GM21576 (cell line): ENCODE data around the gene ZNF622.

Experiments
- ATAC-seq: cut with Tn5 transposase; IDR thresholded peaks from one replicate; pipeline ENCODE4 v1.9.1; 2021; ENCODE audit warnings: mild to moderate bottlenecking, moderate library complexity; ENCODE audit not compliant: unreplicated experiment

Gene ZNF622, protein sequence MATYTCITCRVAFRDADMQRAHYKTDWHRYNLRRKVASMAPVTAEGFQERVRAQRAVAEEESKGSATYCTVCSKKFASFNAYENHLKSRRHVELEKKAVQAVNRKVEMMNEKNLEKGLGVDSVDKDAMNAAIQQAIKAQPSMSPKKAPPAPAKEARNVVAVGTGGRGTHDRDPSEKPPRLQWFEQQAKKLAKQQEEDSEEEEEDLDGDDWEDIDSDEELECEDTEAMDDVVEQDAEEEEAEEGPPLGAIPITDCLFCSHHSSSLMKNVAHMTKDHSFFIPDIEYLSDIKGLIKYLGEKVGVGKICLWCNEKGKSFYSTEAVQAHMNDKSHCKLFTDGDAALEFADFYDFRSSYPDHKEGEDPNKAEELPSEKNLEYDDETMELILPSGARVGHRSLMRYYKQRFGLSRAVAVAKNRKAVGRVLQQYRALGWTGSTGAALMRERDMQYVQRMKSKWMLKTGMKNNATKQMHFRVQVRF

DNA sequence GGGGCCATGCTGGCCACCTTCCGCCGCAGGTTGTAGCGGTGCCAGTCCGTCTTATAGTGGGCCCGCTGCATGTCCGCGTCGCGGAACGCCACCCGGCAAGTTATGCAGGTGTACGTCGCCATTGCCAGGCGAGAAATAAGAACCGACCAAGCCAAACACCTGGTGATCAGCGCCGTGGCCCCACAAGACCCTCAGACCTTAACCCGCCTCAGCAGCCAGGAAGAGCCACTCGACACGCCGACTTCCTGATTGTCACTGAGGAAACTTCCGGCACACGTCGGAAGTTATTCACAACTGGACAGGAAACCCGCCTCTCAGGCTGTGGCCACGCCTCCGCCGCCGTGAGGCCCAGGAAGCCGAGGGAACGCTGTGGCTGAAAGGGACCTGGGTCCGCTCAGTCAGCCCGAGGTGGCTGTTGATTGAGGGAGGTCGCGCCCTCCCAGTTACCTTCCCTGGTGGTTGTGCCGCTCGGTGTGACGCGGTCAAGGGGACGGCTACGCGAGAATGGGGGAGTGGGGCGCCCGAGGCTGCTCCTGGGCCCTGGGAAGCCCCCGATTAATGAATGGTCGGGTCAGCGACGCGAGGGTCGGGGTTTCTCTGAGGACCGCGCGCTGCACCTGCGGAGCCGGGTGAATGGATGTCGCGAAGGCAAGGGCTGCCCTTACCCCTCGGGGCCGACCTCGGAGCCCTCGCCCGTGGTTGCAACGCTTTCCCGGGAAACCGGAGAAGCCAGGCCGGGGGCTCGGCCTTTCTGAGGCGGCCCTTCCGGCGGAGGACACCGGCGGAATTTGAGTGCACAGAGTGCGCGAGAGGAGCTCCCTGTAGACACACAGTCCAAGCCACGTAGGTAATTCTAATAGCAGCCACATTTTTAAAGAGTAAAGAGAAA lies at the start of gene ZNF622:
Gene ZNF622 (minus strand): TSS at position 257 of the 889 bp plus-strand sequence. CDS start 135 bp downstream, at position 122.
- peak; percentile 83 for ATAC-seq

DNA sequence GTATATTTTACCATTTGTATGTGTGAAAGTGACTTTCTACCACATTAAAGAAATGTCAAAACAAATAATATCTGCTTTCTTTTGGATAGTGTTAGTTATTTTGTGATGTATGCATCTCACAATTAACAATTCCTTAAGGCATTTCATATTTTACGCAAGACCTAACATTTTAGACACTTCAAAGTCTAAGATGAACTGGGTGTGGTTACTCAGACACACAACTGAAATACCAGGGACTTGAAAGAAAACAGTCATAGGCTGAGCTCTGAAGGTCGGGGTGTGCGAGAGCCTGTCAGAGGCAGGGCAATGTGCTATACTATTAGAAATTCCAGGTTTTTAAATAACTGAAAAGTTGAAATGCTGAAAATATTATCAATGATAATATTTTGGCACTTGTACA lies 44.5 kb upstream of the ZNF622 start:
- no peak for ATAC-seq

DNA sequence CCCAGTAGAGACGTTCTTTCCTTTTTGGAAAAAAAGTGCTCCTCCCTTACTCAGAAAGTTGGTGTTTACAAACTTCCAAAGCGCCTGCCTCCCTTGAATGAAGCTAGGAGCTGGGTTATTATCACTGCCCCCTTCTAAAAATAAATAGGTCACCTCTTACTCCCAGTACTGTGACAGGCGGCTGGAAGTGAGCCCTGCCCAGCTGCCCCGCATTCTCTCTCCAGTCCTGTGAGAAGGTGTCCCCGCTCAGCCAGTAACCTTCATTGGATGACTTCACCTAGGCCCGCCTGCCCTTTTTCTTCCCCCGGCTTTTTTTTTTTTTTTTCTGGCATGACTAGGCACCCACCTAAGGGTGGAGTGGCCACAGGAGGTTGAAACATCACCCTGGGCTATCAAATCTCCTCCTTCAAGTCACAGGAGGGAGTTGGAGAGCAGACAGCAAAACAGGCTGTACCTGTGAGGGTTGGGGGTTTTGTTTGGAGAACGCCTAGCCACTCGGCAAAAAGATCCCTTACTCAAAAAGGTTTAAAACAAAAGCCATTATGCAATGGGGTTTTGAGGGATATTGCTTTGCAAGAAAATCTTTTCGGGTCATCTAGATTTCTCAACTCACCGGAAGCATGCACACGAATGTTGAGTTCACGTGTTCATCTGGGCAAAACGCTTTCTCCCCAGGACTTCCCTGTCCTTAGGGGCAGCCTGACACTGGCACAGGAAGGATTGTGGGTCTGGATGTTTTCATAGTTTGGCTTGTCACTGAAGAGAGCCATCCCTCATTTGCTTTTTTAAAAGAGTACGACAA lies 43.3 kb upstream of the ZNF622 start:
- no peak for ATAC-seq

DNA sequence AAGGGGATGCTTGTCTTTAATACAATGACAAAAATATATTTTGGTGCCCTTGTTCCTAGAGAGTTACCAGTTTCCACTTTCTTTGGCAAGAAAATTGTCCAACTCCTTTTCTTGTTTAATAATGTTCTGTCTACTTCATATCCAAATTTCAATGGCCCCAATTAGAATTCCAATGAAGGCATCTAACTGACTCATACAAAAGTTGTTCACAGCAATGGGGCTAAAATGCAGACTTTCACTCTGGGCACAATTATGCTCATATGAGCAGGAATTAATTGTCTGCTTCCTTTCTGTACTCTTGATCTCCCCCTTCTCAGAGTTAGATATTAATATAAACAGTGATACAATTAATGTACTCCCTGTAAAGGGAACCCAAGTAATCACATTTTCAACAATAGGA lies 42.1 kb upstream of the ZNF622 start:
- no peak for ATAC-seq

DNA sequence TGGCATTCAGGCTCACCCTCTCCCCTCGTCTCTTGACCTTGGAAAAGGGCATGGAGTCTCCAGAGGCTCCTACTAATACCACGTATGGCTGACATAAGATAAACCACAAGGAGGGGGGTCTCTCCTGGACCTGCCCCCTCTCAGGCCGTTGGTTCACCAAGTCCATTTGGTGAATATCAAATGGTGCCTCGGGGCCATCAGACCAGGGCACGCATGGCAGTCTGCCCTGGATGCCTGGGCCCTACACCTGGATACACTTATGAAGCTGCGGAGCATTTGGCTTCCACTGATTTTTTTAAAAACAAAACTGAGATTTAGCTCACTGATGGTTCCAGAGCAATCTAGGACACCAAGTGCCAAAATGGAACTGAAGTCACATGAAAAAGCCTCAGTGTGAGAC lies 40.3 kb upstream of the ZNF622 start:
- ATAC-seq: no peak

DNA sequence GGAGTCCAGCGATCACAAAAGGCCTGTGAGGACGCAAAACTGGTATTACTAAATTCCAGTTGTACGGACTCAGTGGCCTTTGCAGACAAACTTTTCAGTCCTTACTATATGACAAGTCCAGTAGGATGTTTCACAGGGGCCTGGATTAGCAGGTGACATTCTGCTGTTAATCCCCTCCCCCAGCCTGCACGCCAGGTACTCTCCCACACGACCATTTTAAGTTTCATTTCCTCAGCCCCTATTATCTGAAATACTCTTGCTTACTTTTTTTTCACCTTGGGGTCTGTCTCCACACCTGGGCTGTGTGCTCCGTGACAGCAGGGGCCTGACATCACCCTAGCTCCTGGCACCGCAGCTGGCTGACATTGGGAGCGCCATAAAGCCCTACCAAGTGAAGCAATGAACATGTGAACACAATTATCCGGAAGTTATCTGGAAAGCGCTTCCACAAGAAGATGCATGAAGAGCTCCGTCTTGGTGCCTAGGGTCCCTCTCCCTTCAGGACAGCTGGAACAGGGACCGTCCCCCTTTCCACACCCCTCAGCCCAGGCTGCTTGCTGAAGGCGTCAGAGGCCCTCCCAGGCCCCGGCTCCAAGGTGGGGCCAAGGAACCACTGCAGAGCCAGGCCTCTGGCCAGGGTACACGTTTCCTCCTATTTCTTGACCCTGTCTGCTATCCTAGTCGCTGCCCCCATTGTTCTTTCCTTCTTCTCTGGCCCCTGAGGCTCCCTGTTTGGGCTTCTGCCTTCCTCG lies 39.7 kb upstream of the ZNF622 start:
- no peak for ATAC-seq

DNA sequence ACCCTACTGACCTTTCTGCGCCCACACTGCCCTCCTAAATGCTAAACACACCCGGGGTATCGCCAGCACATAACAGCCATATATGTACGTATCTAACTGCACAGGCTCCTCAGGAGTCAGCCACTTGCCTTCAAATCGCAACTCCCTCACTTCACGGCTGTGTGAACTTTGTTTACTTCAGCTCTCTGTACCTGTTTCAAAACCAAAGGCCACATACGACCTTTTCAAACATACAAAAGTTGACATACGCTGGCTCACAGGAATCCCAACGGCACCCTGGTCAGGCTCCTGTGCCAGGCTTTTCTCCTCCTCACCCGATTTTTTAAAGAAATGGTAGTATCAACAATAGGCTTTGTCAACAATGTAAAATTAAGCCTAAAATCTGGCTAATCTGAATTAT lies 39.0 kb upstream of the ZNF622 start:
- ATAC-seq: no peak

DNA sequence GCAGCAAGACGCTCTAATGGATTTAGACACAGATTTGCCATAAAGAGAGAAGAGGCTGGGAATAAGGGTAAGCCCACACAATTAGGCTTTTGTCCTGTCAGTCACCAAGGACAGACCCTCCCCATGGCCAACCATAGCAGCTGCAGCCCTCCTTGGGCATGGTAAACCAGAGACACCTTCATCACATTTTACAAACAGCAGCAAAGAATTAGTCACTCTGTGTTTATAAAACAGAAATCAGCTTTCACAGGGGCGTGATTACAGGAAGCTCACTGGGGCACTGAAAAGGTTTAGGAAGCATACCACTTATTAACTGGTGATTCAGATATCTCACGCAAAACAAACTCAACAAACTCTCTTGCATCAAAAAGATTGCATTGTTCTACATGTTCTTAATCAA lies 37.3 kb upstream of the ZNF622 start:
- no peak for ATAC-seq

DNA sequence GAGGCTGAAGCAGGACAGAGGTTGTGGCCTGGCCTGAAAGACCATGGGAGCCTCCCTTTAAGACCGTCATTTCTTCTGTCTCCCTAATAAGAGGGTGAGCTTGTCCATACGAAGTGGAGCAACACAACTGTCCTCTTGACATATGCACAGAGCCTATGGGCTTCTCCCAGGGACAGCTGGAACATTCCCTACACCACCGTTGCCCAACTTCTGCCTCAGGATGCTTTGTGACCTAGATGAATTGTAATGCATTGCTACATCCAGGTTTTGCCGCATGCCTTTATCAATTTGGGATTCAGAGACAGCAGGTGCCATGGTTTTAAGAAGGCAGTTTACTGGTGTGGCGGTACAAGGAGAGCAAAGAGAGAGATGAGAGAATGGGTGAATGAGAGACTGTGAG lies 34.4 kb upstream of the ZNF622 start:
- no peak for ATAC-seq

DNA sequence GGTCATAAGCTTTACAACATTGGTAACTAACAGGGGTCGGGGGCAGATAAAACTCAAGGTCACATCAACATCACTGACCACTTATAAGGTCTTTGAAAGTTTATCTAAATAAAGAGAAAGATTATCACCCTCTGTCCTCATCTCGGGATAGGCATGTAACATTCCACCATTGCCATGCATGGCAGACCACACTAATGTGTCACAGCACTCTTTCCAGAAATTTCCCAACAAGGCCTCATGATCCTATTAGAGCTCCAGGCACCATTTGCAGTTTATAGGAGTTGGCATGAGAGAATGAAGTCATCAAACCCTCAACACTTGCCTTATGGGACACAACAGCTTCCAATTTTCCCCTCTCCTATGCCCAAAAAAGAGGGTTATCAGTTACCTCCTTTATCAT lies 31.9 kb upstream of the ZNF622 start:
- no peak for ATAC-seq

DNA sequence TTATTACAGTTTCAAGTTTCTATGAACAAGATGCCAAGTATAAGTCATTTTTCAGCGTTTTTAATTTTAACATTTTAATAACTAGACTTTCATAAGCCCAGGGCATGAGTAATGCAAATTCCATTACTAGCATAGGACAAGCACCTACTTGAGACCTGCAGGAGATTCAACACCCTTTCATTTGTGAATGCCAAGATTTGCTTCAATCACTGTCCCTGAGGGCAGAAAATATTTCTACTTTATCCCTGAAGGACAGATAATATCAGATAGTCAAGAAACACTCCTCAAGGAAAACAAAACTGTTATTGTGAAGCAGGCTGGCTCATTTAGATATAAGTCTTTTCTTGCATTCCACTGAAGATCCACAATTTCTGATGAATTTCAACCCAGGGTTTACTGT lies 27.7 kb upstream of the ZNF622 start:
- no peak for ATAC-seq

DNA sequence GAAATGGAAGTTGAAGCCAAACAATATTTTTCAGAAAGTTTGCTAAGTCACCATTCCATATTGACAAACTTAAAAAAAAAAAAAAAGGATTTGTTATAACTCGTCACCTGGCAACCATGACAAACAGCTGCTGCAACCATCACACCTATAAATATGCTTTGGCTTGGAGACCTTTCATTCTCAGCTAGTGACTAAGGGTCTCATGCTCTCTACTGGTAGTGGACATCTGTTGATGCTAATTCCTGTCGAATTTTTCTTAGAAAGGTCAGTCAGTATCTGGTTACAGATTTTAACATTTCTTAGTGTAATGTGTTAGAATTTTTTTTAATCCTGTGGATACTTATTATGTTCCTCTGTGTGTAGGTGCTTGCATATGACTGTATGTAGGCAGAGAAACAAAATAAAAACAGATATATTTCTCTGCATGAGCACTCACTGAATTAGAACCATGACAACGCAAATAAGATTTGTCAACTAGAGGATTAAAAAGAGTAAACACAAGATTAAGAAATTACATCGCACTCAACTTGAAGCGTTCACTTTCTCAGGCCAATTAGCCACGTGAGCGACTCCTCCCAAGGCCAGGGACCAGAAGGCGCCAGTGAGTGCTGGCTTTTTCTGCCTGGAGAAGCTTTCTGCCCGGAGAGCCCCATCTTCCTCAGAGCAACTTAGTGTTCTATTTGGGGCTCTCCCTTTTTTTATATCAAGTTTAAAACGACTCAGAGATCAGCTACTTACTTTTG lies 27.0 kb upstream of the ZNF622 start:
- no peak for ATAC-seq

DNA sequence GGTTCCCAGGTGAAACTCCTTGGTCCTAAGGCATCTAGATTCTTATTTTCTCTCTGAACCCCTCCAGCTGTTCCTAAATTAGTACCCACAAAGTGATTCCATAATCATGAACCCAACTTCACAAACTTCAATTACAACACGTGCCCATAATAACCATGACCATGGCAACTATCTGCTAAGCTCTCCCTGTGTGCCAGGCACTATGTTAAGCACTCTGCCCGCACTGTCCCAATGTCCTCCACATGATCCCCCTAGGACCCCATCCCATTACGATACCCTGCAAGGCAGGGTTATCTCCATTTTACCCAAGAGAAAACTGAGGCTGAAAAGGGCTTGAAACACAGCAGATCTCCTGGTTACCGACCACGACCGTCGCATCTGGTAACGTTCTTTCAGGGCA lies 25.3 kb upstream of the ZNF622 start:
- ATAC-seq: no peak

DNA sequence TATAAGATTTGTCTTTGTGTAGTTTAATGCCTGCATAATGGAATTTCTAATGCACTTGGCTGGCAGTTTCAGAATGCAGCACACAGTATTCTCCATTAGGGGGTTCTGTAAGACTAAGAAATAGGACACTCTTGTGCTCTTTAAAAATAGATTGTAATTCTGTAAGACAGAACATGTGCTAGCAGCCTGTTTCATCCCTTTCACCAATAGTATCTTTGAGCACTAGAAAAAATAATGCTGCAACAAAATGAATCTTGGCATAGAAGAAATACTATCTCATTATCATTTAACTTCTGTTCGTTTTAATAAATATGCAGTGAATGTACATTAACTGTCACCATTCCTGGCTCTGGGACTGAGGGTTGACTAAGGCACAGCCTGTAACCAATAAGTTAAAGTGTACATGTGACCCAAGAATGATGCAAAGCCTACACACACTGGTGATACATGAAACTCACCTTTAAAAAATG lies 23.8 kb upstream of the ZNF622 start:
- peak; percentile 72 for ATAC-seq

DNA sequence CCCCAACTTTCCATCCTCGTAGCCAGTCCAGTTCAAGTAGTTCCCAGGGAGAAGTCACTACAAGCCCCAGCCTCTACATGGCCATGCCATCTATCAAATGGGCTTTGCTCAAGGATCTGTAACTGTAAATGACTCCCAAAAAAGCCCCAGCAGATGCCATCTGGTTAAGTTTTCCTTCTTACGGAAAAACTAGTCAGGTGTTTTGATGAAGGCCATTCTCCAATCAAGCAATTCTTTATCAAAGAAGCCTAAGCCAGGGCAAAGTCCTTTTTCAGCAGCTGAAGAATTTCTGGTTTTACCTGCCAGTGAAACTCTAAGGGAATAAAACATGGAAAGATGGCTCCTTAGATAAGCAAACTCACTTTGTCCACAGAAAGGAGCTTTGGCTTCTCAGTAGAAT lies 21.9 kb upstream of the ZNF622 start:
- no peak for ATAC-seq

DNA sequence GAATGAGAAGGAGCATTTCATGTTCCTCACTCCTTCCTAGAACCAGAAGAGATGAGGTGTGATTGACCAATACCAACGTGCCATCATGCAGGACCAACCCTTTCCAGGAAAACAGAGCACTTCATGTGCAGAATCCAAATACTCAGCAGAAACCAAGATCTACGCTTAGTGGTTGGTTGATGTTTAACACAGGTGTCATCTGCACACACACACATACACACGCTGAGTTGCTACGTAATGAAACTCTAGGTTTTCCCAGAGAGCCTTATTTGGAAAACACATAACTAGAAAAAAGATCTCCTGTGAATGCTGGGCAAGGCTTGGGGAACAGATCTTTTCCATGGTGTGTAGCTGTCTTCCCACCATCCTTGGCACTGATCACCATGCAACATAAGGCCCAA lies 21.1 kb upstream of the ZNF622 start:
- no peak for ATAC-seq

DNA sequence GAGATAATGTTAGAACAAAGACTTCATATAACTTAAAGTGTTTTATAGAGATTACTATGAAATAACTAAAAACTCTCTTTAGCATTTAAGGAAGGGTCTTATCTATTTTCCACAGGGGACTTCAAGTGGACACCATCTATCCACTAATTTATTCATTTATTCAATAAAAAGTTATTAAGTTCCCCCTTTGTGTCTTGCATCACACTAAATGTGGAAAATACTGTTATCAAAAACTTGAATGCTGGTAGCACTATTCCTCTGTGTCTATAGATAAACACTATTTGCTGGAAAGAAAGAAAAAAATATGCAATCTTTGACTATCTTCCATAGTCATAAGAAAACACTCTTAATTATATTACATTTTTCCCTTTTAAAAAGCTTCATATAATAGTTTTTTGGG lies 20.1 kb upstream of the ZNF622 start:
- no peak for ATAC-seq

DNA sequence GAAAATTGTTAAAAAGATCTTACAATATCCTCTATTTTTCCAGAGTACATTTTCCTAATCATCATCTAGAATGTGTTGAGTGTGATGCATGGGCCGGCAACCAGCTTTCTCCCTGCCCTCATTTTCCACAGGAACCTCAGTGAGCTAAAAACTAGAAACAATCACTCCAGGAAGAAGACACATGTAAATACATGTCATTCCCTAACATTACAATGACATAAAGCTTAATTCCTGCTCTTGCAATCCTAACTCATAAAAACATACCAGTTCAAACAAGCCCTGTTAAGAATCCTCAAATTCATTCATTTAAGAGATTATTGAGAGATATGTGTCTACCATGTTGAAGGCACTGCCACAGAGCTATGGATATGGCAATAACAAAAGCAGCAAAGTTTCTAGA lies 18.5 kb upstream of the ZNF622 start:
- ATAC-seq: no peak

DNA sequence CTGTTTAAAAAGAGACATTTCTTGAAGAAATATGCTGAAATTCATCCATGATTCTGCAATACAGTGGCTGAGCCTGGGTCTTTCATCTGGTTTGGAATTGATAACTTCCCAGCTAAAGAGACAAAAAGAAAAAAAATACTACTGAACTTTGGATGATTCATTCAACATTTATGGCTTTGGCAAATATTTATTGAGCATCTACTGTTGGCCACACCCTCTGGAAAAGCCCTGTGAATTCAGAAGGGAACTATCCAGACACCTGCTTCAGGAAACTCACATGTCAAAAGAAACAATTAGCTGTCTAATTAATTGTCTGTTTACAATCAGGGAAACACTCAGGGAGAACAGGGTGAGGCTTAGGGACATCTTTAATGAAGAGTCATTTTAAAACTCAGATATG lies 17.8 kb upstream of the ZNF622 start:
- ATAC-seq: no peak

DNA sequence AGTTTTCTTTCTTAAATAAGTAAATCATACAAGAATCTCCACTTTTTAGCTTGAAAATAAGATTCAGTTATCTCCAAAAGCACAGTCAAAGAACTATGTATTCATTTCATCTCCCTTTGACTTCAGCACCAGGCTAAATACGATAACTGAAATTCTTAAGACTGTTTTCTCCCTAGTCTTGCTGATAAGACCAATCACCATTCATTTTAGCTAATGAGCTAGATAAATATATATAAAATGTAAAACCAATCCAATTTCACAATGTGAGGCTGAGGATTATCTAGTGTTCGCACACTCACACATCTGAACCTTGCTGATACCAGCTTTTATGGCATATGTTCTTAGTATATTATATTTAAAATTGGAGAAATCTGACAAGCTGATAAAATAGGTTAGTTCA lies 17.3 kb upstream of the ZNF622 start:
- ATAC-seq: no peak
